Left ventricle myocardium inferior (tissue), 1 donor: ENCODE data around the gene NRXN3. TPM values are rescaled to one million over a fixed set of nuclear protein-coding genes. Genes with fewer than 3 reads are reported as not detected.

ENCODE experiments used
- DNase-seq: peaks from one replicate; pipeline ENCODE4 v3.0.0-alpha.2; 2020
- H3K27ac ChIP-seq: fragments of 200-600 bp; replicated peaks from 2 replicates; pipeline ENCODE4 v1.8.0; 2021
- H3K27me3 ChIP-seq: fragments of 200-600 bp; 2 replicates; pipeline ENCODE4 v1.8.0; 2021; ENCODE audit warnings: low read depth
- H3K36me3 ChIP-seq: fragments of 200-600 bp; 2 replicates; pipeline ENCODE4 v1.8.0; 2021
- H3K4me1 ChIP-seq: fragments of 200-600 bp; 2 replicates; pipeline ENCODE4 v1.8.0; 2021
- H3K4me3 ChIP-seq: fragments of 200-600 bp; 2 replicates; pipeline ENCODE4 v1.8.0; 2021; ENCODE audit warnings: mild to moderate bottlenecking, moderate library complexity
- H3K9me3 ChIP-seq: fragments of 200-600 bp; replicated peaks from 2 replicates; pipeline ENCODE4 v1.8.0; 2021
- CTCF ChIP-seq: fragments of 200-600 bp; IDR thresholded peaks from 2 replicates; pipeline ENCODE4 v1.8.0; 2021; ENCODE audit warnings: antibody characterized with exemption, mild to moderate bottlenecking, borderline replicate concordance
- intact Hi-C: fragments of 100-400 bp; cut with micrococcal nuclease; formaldehyde crosslinking; loops from one replicate; pipeline ENCODE4 v1.11.0; 2022
- total RNA-seq: library from RNA; stranded (reverse); fragmentation: NEBNext Ultra II Directional; extraction: Animal tissue kit (Norgen Biotek cat#: 25700); gene quantifications from one replicate; pipeline ENCODE4 v1.2.1, GENCODE V29; 2021
- donor health status: DM: no; HTN: yes; CAD: no; lungs with severe emphysema.

Gene NRXN3
- total RNA-seq, 1 donor from 2014 or later, result 1.2 TPM

GRCh38 chr14:79043194-79043889, 873.2 kb downstream of the NRXN3 start:
- intact Hi-C loops, result no loop called here
- no peaks in the 10 kb centered on the region for H3K27me3 ChIP-seq
- H3K4me1 ChIP-seq, result no peaks in the 10 kb centered on the region
- no peak for TF ChIP-seq CTCF
- H3K9me3 ChIP-seq, result peaks cover 11% of the 10 kb centered on the region
- no peak overlapping the region for H3K27ac ChIP-seq
- no peaks in the 10 kb centered on the region for H3K36me3 ChIP-seq
- DNase-seq, result no peak
- H3K4me3 ChIP-seq, result no peak overlapping the region

- TF ChIP-seq CTCF, result no peak
- intact Hi-C loops, result no loop called here
- H3K27ac ChIP-seq, result no peak overlapping the region
- peaks cover 10% of the 10 kb centered on the region for H3K9me3 ChIP-seq
- DNase-seq, result no peak
- no peaks in the 10 kb centered on the region for H3K36me3 ChIP-seq
- H3K4me3 ChIP-seq, result no peak overlapping the region
- H3K27me3 ChIP-seq, result no peaks in the 10 kb centered on the region
- H3K4me1 ChIP-seq, result no peaks in the 10 kb centered on the region
Measured at GRCh38 chr14:79044894-79045624, 874.9 kb downstream of the NRXN3 start.

- no peaks in the 10 kb centered on the region for H3K27me3 ChIP-seq
- H3K27ac ChIP-seq, result no peak overlapping the region
- no peaks in the 10 kb centered on the region for H3K4me1 ChIP-seq
- H3K4me3 ChIP-seq, result no peak overlapping the region
- DNase-seq, result no peak
- no peak for TF ChIP-seq CTCF
- no peaks in the 10 kb centered on the region for H3K36me3 ChIP-seq
- no peaks in the 10 kb centered on the region for H3K9me3 ChIP-seq
- intact Hi-C loops, result no loop called here
Measured at GRCh38 chr14:79050787-79051727, 880.9 kb downstream of the NRXN3 start.

GRCh38 chr14:79051742-79052141, 881.6 kb downstream of the NRXN3 start:
- no peak overlapping the region for H3K4me3 ChIP-seq
- no peaks in the 10 kb centered on the region for H3K9me3 ChIP-seq
- intact Hi-C loops, result no loop called here
- H3K4me1 ChIP-seq, result no peaks in the 10 kb centered on the region
- no peaks in the 10 kb centered on the region for H3K36me3 ChIP-seq
- TF ChIP-seq CTCF, result no peak
- no peaks in the 10 kb centered on the region for H3K27me3 ChIP-seq
- H3K27ac ChIP-seq, result no peak overlapping the region
- no peak for DNase-seq

- no peaks in the 10 kb centered on the region for H3K4me1 ChIP-seq
- TF ChIP-seq CTCF, result no peak
- intact Hi-C loops, result no loop called here
- no peaks in the 10 kb centered on the region for H3K36me3 ChIP-seq
- no peak overlapping the region for H3K4me3 ChIP-seq
- no peak overlapping the region for H3K27ac ChIP-seq
- H3K27me3 ChIP-seq, result no peaks in the 10 kb centered on the region
- no peaks in the 10 kb centered on the region for H3K9me3 ChIP-seq
- no peak for DNase-seq
Measured at GRCh38 chr14:79056879-79057278, 886.7 kb downstream of the NRXN3 start.
